ENCODE measurements around the gene MED17. TPM values are rescaled to one million over a fixed set of nuclear protein-coding genes. Genes with fewer than 3 reads are reported as not detected.

Gene MED17
- polyA plus RNA-seq, 1 of the 3 experiments (the other 2 are of a cell fraction) = 19.3 TPM

DNA sequence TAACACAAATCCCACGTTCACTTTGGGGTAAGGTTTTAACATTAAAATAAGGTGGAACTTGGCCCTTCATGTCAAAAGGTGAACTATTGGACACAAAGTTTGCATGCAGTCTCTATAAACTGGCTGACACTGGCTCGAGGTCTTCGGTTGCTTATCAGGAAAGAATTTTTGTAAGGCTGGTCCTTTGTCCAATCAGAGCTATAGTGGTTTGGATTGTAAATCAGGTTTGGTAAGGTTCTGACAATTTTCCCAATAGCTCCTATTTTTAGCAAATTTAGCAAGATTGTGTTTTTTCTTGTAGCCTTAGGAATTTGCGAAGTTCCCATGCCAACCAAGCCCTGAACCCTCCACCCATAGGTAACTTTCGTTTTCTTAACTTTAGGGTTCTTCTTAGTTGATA is 17.6 kb upstream of the MED17 start:
- no peak overlapping the region for H3K4me3 ChIP-seq (ENCODE audit: low read depth in 2 of 2, low read length in 1 of 2)
- TF ChIP-seq EZH2phosphoT487 (IDR thresholded peaks at IDR 0.05; ENCODE audit: borderline replicate concordance, low read depth) (no peak), YY1 (IDR thresholded peaks at IDR 0.05; ENCODE audit: low read depth) (no peak), TEAD4 (IDR thresholded peaks at IDR 0.05; ENCODE audit: borderline replicate concordance, insufficient read depth) (no peak), JUND (IDR thresholded peaks at IDR 0.05) (no peak)
- H3K36me3 ChIP-seq (replicated peaks in 1 of 2; ENCODE audit: control insufficient read depth in 1 of 2, insufficient read depth in 2 of 2, low read length in 1 of 2) = peaks cover 5 to 6% of the 10 kb centered on the region in 2 experiments
- H2AFZ ChIP-seq (ENCODE audit: low read depth) = no peak overlapping the region
- DNase-seq = no peak
- H3K4me1 ChIP-seq (ENCODE audit: control insufficient read depth in 1 of 2, insufficient read depth in 2 of 2, low read depth in 1 of 2, low read length in 1 of 2) = no peaks in the 10 kb centered on the region
- ChIA-PET POLR2A (interaction anchor here (1.8 kb wide), 1 partner anchor 18 kb away, joined by 6 read pairs; the partner anchor contains the start of gene MED17), CTCF (no interaction called here)
- H4K20me1 ChIP-seq (ENCODE audit: insufficient read depth) = no peaks in the 10 kb centered on the region
- H3K27ac ChIP-seq (ENCODE audit: low read depth in 2 of 2, low read length in 1 of 2) = no peak overlapping the region
- H3K4me2 ChIP-seq = no peak overlapping the region
- no peaks in the 10 kb centered on the region for H3F3A ChIP-seq (replicated peaks; ENCODE audit: insufficient read depth)
- WGBS (ENCODE audit: low lambda C conversion rate) = 91% methylated on average over 5 of the region's 5 CpGs
- H3K9ac ChIP-seq = no peak overlapping the region
- no peaks in the 10 kb centered on the region for H3K9me2 ChIP-seq
- H3K27me3 ChIP-seq (ENCODE audit: insufficient read depth) = no peaks in the 10 kb centered on the region
- H3K9me3 ChIP-seq = no peaks in the 10 kb centered on the region
- H3K79me2 ChIP-seq (ENCODE audit: insufficient read depth) = no peaks in the 10 kb centered on the region

DNA sequence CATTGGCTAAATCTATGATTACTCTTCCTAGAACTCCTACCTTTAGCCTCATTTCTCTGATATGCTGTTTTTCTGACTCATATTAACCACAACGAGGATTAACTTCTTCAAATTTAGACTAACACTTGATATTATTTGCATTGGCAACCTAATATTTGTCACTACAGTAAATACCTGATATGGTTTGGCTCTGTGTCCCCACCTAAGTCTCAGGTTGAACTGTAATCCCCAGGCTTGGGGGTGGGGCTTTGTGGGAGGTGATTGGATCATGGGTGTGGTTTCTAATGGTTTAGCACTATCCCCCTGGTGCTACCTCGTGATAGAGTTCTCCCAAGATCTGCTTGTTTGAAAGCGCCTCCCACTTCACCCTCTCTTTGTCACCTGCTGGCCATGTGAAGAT is 17.1 kb upstream of the MED17 start:
- H3K27ac ChIP-seq (ENCODE audit: low read depth in 2 of 2, low read length in 1 of 2) = no peak overlapping the region
- H3K9me2 ChIP-seq = no peaks in the 10 kb centered on the region
- H3K36me3 ChIP-seq (replicated peaks in 1 of 2; ENCODE audit: control insufficient read depth in 1 of 2, insufficient read depth in 2 of 2, low read length in 1 of 2) = peaks cover under 1 to 2% of the 10 kb centered on the region in 2 experiments
- H4K20me1 ChIP-seq (ENCODE audit: insufficient read depth) = no peaks in the 10 kb centered on the region
- no peaks in the 10 kb centered on the region for H3K27me3 ChIP-seq (ENCODE audit: insufficient read depth)
- no peak for DNase-seq
- no peaks in the 10 kb centered on the region for H3F3A ChIP-seq (replicated peaks; ENCODE audit: insufficient read depth)
- H3K4me2 ChIP-seq = no peak overlapping the region
- TF ChIP-seq SMC3 (IDR thresholded peaks at IDR 0.05; ENCODE audit: low read depth, low read length) (no peak), CHD2 (IDR thresholded peaks at IDR 0.05; ENCODE audit: low read length, partially characterized antibody) (no peak), GABPA (IDR thresholded peaks at IDR 0.05; ENCODE audit: low read depth) (no peak), TAF1 (IDR thresholded peaks at IDR 0.05; ENCODE audit: borderline replicate concordance, low read depth, low read length) (no peak), RXRA (IDR thresholded peaks at IDR 0.05; ENCODE audit: borderline replicate concordance, low read depth) (no peak), NRF1 (IDR thresholded peaks at IDR 0.05; ENCODE audit: low read depth, low read length) (no peak), RCOR1 (IDR thresholded peaks at IDR 0.05; ENCODE audit: low read length) (no peak), MXI1 (IDR thresholded peaks at IDR 0.05; ENCODE audit: low read depth, low read length) (no peak), FOSL2 (IDR thresholded peaks at IDR 0.05; ENCODE audit: borderline replicate concordance, low read depth) (no peak), ELF1 (IDR thresholded peaks at IDR 0.05) (no peak), RAD21 (IDR thresholded peaks at IDR 0.05; ENCODE audit: low read length) (no peak), GATA2 (CRISPR knock-in tag; IDR thresholded peaks at IDR 0.05) (no peak), MEF2A (IDR thresholded peaks at IDR 0.05; ENCODE audit: borderline replicate concordance, low read depth) (no peak), YY1 (IDR thresholded peaks at IDR 0.05; ENCODE audit: low read depth) (no peak), TCF12 (IDR thresholded peaks at IDR 0.05) (no peak)
- TF ChIP-seq, protein P1, sequence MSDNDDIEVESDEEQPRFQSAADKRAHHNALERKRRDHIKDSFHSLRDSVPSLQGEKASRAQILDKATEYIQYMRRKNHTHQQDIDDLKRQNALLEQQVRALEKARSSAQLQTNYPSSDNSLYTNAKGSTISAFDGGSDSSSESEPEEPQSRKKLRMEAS (IDR thresholded peaks at IDR 0.05; ENCODE audit: low read depth) = no peak
- TF ChIP-seq, protein P2, sequence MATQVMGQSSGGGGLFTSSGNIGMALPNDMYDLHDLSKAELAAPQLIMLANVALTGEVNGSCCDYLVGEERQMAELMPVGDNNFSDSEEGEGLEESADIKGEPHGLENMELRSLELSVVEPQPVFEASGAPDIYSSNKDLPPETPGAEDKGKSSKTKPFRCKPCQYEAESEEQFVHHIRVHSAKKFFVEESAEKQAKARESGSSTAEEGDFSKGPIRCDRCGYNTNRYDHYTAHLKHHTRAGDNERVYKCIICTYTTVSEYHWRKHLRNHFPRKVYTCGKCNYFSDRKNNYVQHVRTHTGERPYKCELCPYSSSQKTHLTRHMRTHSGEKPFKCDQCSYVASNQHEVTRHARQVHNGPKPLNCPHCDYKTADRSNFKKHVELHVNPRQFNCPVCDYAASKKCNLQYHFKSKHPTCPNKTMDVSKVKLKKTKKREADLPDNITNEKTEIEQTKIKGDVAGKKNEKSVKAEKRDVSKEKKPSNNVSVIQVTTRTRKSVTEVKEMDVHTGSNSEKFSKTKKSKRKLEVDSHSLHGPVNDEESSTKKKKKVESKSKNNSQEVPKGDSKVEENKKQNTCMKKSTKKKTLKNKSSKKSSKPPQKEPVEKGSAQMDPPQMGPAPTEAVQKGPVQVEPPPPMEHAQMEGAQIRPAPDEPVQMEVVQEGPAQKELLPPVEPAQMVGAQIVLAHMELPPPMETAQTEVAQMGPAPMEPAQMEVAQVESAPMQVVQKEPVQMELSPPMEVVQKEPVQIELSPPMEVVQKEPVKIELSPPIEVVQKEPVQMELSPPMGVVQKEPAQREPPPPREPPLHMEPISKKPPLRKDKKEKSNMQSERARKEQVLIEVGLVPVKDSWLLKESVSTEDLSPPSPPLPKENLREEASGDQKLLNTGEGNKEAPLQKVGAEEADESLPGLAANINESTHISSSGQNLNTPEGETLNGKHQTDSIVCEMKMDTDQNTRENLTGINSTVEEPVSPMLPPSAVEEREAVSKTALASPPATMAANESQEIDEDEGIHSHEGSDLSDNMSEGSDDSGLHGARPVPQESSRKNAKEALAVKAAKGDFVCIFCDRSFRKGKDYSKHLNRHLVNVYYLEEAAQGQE (IDR thresholded peaks at IDR 0.05; ENCODE audit: low read depth, low read length) = no peak
- TF ChIP-seq, protein P3, sequence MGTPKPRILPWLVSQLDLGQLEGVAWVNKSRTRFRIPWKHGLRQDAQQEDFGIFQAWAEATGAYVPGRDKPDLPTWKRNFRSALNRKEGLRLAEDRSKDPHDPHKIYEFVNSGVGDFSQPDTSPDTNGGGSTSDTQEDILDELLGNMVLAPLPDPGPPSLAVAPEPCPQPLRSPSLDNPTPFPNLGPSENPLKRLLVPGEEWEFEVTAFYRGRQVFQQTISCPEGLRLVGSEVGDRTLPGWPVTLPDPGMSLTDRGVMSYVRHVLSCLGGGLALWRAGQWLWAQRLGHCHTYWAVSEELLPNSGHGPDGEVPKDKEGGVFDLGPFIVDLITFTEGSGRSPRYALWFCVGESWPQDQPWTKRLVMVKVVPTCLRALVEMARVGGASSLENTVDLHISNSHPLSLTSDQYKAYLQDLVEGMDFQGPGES (IDR thresholded peaks at IDR 0.05; ENCODE audit: low read depth, low read length) = no peak
- TF ChIP-seq, protein P4, sequence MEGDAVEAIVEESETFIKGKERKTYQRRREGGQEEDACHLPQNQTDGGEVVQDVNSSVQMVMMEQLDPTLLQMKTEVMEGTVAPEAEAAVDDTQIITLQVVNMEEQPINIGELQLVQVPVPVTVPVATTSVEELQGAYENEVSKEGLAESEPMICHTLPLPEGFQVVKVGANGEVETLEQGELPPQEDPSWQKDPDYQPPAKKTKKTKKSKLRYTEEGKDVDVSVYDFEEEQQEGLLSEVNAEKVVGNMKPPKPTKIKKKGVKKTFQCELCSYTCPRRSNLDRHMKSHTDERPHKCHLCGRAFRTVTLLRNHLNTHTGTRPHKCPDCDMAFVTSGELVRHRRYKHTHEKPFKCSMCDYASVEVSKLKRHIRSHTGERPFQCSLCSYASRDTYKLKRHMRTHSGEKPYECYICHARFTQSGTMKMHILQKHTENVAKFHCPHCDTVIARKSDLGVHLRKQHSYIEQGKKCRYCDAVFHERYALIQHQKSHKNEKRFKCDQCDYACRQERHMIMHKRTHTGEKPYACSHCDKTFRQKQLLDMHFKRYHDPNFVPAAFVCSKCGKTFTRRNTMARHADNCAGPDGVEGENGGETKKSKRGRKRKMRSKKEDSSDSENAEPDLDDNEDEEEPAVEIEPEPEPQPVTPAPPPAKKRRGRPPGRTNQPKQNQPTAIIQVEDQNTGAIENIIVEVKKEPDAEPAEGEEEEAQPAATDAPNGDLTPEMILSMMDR (IDR thresholded peaks at IDR 0.05) = no peak
- 86% methylated on average over 3 of the region's 3 CpGs for WGBS (ENCODE audit: low lambda C conversion rate)
- H3K9me3 ChIP-seq = no peaks in the 10 kb centered on the region
- ChIA-PET POLR2A (no interaction called here), CTCF (no interaction called here)
- no peak overlapping the region for H3K4me3 ChIP-seq (ENCODE audit: low read depth in 2 of 2, low read length in 1 of 2)
- no peaks in the 10 kb centered on the region for H3K4me1 ChIP-seq (ENCODE audit: control insufficient read depth in 1 of 2, insufficient read depth in 2 of 2, low read depth in 1 of 2, low read length in 1 of 2)
- H3K79me2 ChIP-seq (ENCODE audit: insufficient read depth) = no peaks in the 10 kb centered on the region
- H3K9ac ChIP-seq = no peak overlapping the region
- no peak overlapping the region for H2AFZ ChIP-seq (ENCODE audit: low read depth)
